Measurements from ENCODE around the gene NFIX. TPM values are rescaled to one million over a fixed set of nuclear protein-coding genes. Genes with fewer than 3 reads are reported as not detected.

NFIX gene
- total and polyA plus RNA-seq, 4 donors = 26.0 to 190 (median 89.6) TPM

DNA sequence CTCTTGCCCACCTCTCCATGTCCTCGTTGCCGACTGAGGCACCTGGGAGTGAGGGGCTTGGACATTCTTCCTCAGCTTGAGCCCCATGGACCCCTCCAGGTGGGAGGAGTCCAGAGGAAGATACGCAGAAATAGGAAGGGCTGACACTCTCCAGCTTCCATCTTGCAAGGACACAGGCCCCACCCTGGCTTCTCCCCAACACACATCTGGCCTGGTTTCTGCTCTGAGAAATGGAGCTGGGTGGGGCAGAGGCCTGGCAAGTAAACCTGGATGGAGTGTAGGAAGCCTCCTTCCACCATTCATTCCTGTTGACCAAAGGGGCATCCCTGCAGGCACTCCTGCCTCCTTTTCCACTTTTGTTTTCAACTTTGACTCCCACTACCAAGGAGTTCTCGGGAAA is 50.5 kb downstream of the NFIX start:
- ATAC-seq (ENCODE audit: insufficient read depth, low FRiP score) (no peak), DNase-seq (no peak)
- H3K9me3 ChIP-seq (ENCODE audit: control insufficient read depth in 4 of 4, insufficient read depth in 3 of 4, low read length in 3 of 4) = no peaks in the 10 kb centered on the region
- H3K4me1 ChIP-seq (ENCODE audit: control insufficient read depth in 5 of 5, insufficient read depth in 5 of 5, low read length in 5 of 5) = peaks cover 0 to 45% (median 25%) of the 10 kb centered on the region in 5 donors
- TF ChIP-seq, protein P1, sequence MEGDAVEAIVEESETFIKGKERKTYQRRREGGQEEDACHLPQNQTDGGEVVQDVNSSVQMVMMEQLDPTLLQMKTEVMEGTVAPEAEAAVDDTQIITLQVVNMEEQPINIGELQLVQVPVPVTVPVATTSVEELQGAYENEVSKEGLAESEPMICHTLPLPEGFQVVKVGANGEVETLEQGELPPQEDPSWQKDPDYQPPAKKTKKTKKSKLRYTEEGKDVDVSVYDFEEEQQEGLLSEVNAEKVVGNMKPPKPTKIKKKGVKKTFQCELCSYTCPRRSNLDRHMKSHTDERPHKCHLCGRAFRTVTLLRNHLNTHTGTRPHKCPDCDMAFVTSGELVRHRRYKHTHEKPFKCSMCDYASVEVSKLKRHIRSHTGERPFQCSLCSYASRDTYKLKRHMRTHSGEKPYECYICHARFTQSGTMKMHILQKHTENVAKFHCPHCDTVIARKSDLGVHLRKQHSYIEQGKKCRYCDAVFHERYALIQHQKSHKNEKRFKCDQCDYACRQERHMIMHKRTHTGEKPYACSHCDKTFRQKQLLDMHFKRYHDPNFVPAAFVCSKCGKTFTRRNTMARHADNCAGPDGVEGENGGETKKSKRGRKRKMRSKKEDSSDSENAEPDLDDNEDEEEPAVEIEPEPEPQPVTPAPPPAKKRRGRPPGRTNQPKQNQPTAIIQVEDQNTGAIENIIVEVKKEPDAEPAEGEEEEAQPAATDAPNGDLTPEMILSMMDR (IDR thresholded peaks at IDR 0.05; ENCODE audit: control extremely low read depth, extremely low read depth) = no peak
- H3K36me3 ChIP-seq (ENCODE audit: control insufficient read depth in 4 of 4, insufficient read depth in 4 of 4, low read length in 4 of 4) = peaks cover 0 to 6% (median 2%) of the 10 kb centered on the region in 4 donors
- H3K9ac ChIP-seq (ENCODE audit: insufficient read depth in 1 of 2, low read length in 2 of 2) = no peak overlapping the region
- peak overlapping the region in 1 of 2 donors; percentile 23 for H3K27ac ChIP-seq (ENCODE audit: low read depth in 1 of 2, low read length in 1 of 2)
- no peak overlapping the region for H3K4me3 ChIP-seq
- 86 to 94% methylated on average over 4 of the region's 4 CpGs for WGBS, 2 donors
- H3K27me3 ChIP-seq (ENCODE audit: control insufficient read depth in 3 of 3, insufficient read depth in 3 of 3, low read length in 2 of 3) = no peaks in the 10 kb centered on the region

DNA sequence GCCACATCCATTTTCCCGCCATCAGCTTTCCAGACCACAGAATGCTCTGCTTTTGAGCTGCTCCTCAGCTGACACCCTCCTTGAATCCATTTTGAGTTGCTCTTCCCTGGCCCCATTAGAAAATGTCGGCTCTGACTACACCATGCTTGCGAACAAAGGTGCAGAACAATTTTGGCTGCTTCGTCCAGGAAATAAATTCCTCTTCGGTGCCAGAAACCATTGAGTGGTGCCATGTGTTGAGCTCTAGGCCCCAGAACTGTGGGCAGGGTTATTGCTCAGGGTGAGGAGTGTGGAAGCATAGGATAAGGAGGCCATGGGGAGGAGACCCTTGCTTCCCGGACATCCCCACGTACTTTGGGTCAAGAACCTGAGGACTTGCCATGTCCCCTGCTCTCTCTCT is 52.1 kb downstream of the NFIX start:
- peaks cover 0 to 9% (median 2%) of the 10 kb centered on the region in 4 donors for H3K36me3 ChIP-seq (ENCODE audit: control insufficient read depth in 4 of 4, insufficient read depth in 4 of 4, low read length in 4 of 4)
- peaks cover 0 to 60% (median 34%) of the 10 kb centered on the region in 5 donors for H3K4me1 ChIP-seq (ENCODE audit: control insufficient read depth in 5 of 5, insufficient read depth in 5 of 5, low read length in 5 of 5)
- peak overlapping the region in 1 of 2 donors; percentile 11 for H3K27ac ChIP-seq (ENCODE audit: low read depth in 1 of 2, low read length in 1 of 2)
- no peak overlapping the region for H3K9ac ChIP-seq (ENCODE audit: insufficient read depth in 1 of 2, low read length in 2 of 2)
- TF ChIP-seq, protein P1 (IDR thresholded peaks at IDR 0.05; ENCODE audit: control extremely low read depth, extremely low read depth) = no peak
- no peaks in the 10 kb centered on the region for H3K9me3 ChIP-seq (ENCODE audit: control insufficient read depth in 4 of 4, insufficient read depth in 3 of 4, low read length in 3 of 4)
- H3K4me3 ChIP-seq = no peak overlapping the region
- DNase-seq (no peak), ATAC-seq (ENCODE audit: insufficient read depth, low FRiP score) (no peak)
- WGBS, 2 donors = 69 to 75% methylated on average over 7 of the region's 7 CpGs
- no peaks in the 10 kb centered on the region for H3K27me3 ChIP-seq (ENCODE audit: control insufficient read depth in 3 of 3, insufficient read depth in 3 of 3, low read length in 2 of 3)

DNA sequence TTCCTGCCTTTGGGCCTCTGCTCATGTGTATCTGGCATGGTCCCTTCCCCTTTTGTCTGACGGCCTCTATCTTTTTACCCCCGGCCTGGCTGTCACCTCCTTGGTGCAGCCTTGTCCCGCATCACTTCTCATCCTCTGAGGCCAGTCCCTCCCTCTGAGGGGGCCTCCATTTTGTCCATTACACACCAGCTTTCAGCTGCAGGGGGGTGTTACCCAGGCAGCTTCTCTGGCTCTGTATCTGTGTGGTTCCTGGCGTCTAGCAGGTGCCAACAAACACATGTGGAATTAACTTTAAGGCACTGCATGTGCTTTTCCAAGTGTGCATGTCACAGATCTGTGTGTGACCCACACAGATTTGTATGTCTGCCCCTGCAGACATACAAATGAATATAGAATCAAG is 55.0 kb downstream of the NFIX start:
- TF ChIP-seq, protein P1 (IDR thresholded peaks at IDR 0.05; ENCODE audit: control extremely low read depth, extremely low read depth) = no peak
- Histone ChIP-seq H3K9ac (ENCODE audit: insufficient read depth in 1 of 2, low read length in 2 of 2) (no peak overlapping the region), H3K27me3 (ENCODE audit: control insufficient read depth in 3 of 3, insufficient read depth in 3 of 3, low read length in 2 of 3) (no peaks in the 10 kb centered on the region), H3K36me3 (ENCODE audit: control insufficient read depth in 4 of 4, insufficient read depth in 4 of 4, low read length in 4 of 4) (peaks cover 0 to 4% (median 2%) of the 10 kb centered on the region in 4 donors), H3K27ac (ENCODE audit: low read depth in 1 of 2, low read length in 1 of 2) (peak overlapping the region in 1 of 2 donors; percentile 98), H3K4me3 (no peak overlapping the region), H3K4me1 (ENCODE audit: control insufficient read depth in 5 of 5, insufficient read depth in 5 of 5, low read length in 5 of 5) (peaks cover 10 to 63% (median 41%) of the 10 kb centered on the region in 5 donors), H3K9me3 (ENCODE audit: control insufficient read depth in 4 of 4, insufficient read depth in 3 of 4, low read length in 3 of 4) (no peaks in the 10 kb centered on the region)
- WGBS, 2 donors = 72 to 83% methylated on average over 4 of the region's 4 CpGs
- DNase-seq = no peak
- no peak for ATAC-seq (ENCODE audit: insufficient read depth, low FRiP score)
